ENCODE data around the gene ARHGEF12.
A peak's percentile ranks its signal among the peaks of the same experiment; 100 is the strongest.
"Not testable (repeated sequence)": the region's sequence is repeated elsewhere in the genome, so short reads cannot be mapped to it uniquely, and the experiment has no call there.

The ARHGEF12 gene

GRCh38 chr11:120501976-120502755 is 166.0 kb downstream of the ARHGEF12 start:
- DNase-seq, result no peak

- DNase-seq, result not testable (repeated sequence)
Observed at GRCh38 chr11:120503529-120503928, 167.3 kb downstream of the ARHGEF12 start.

- DNase-seq, result no peak
Observed at GRCh38 chr11:120505801-120506425, 169.7 kb downstream of the ARHGEF12 start.

- no peak for DNase-seq
Observed at GRCh38 chr11:120509346-120510053, 173.3 kb downstream of the ARHGEF12 start.

- no peak for DNase-seq
Observed at GRCh38 chr11:120510406-120511115, 174.3 kb downstream of the ARHGEF12 start.

- peak; percentile 36 for DNase-seq
Observed at GRCh38 chr11:120511116-120511819, 175.1 kb downstream of the ARHGEF12 start, which contains the start of gene GRIK4. GRIK4 (plus strand) TSS chr11:120511748; CDS start chr11:120660319, 148,571 bp downstream.

- no peak for DNase-seq
Observed at GRCh38 chr11:120511820-120512738, 175.9 kb downstream of the ARHGEF12 start.

GRCh38 chr11:120512739-120513435 is 176.7 kb downstream of the ARHGEF12 start:
- no peak for DNase-seq

GRCh38 chr11:120513436-120514315 is 177.5 kb downstream of the ARHGEF12 start:
- DNase-seq, result no peak

GRCh38 chr11:120514541-120515121 is 178.4 kb downstream of the ARHGEF12 start:
- DNase-seq, result no peak

GRCh38 chr11:120515186-120515723 is 179.0 kb downstream of the ARHGEF12 start:
- no peak for DNase-seq

GRCh38 chr11:120516461-120517389 is 180.5 kb downstream of the ARHGEF12 start:
- no peak for DNase-seq

GRCh38 chr11:120517390-120517761 is 181.2 kb downstream of the ARHGEF12 start:
- no peak for DNase-seq

GRCh38 chr11:120517801-120518291 is 181.6 kb downstream of the ARHGEF12 start:
- no peak for DNase-seq

- no peak for DNase-seq
Observed at GRCh38 chr11:120518356-120518755, 182.1 kb downstream of the ARHGEF12 start.

- DNase-seq, result no peak
Observed at GRCh38 chr11:120519474-120519873, 183.3 kb downstream of the ARHGEF12 start.

GRCh38 chr11:120520091-120520822 is 184.0 kb downstream of the ARHGEF12 start:
- no peak for DNase-seq

Data from central memory CD4-positive, alpha-beta T cell (primary cell).